Measurements from ENCODE around the gene LRRC4C.

GRCh38 chr11:40323241-40323640 lies 1136.2 kb downstream of the LRRC4C start:
- TF ChIP-seq TAF1 (IDR thresholded peaks at IDR 0.05; ENCODE audit: borderline replicate concordance, low read depth, low read length) (no peak), POLR2AphosphoS5 (IDR thresholded peaks at IDR 0.05; ENCODE audit: low read depth, low read length) (no peak), POLR2A (IDR thresholded peaks at IDR 0.05; ENCODE audit: low read depth, low read length) (no peak)

All from GM12892 (cell line).